GM23338 (cell line): Measurements from ENCODE around the gene ATP9A. TPM values are rescaled to one million over a fixed set of nuclear protein-coding genes. Genes with fewer than 3 reads are reported as not detected.
A peak's percentile ranks its signal among the peaks of the same experiment; 100 is the strongest.

Experiments used
- ATAC-seq: fragments of 200-7000 bp; cut with Tn5 transposase; 3 replicates; pipeline ENCODE4 v1.9.1; 2020
- DNase-seq: peaks from one replicate; pipeline ENCODE4 v3.0.0-alpha.2; 2015; ENCODE audit warnings: low spot score
- H2AFZ ChIP-seq: fragments of 200-600 bp; sonication (generic); 2 replicates; pipeline ENCODE4 v1.8.0; 2016; ENCODE audit warnings: antibody characterized with exemption, mild to moderate bottlenecking, moderate library complexity
- H3F3A ChIP-seq: fragments of 200-600 bp; sonication (generic); replicated peaks from 2 replicates; pipeline ENCODE4 v1.8.0; 2017; ENCODE audit warnings: antibody characterized with exemption, mixed run types, low read depth
- H3K27ac ChIP-seq: fragments of 200-600 bp; sonication (generic); 2 replicates; pipeline ENCODE4 v1.6.1; 2016; ENCODE audit warnings: low read depth
- H3K27me3 ChIP-seq: fragments of 200-600 bp; sonication (generic); 2 replicates; pipeline ENCODE4 v1.8.0; 2016; ENCODE audit warnings: mild to moderate bottlenecking, mixed run types, moderate library complexity; ENCODE audit not compliant: insufficient read depth
- H3K36me3 ChIP-seq: fragments of 200-600 bp; sonication (generic); 2 replicates; pipeline ENCODE4 v1.8.0; 2016; ENCODE audit warnings: mild to moderate bottlenecking; ENCODE audit not compliant: insufficient read depth
- H3K4me1 ChIP-seq: fragments of 200-600 bp; sonication (generic); 2 replicates; pipeline ENCODE4 v1.8.0; 2016; ENCODE audit warnings: mild to moderate bottlenecking, moderate library complexity; ENCODE audit not compliant: insufficient read depth
- H3K4me2 ChIP-seq: fragments of 200-600 bp; sonication (generic); 2 replicates; pipeline ENCODE4 v1.7.1; 2017; ENCODE audit warnings: mixed run types
- H3K4me3 ChIP-seq: fragments of 200-600 bp; sonication (generic); 2 replicates; pipeline ENCODE4 v1.6.1; 2016; ENCODE audit warnings: mixed run types
- H3K79me2 ChIP-seq: fragments of 200-600 bp; sonication (generic); replicated peaks from 2 replicates; pipeline ENCODE4 v1.8.0; 2017; ENCODE audit warnings: mild to moderate bottlenecking; ENCODE audit not compliant: insufficient read depth
- H3K9me2 ChIP-seq: fragments of 200-600 bp; sonication (generic); 2 replicates; pipeline ENCODE4 v1.8.0; 2017; ENCODE audit not compliant: insufficient read depth
- H4K20me1 ChIP-seq: fragments of 200-600 bp; sonication (generic); replicated peaks from 2 replicates; pipeline ENCODE4 v1.8.0; 2017; ENCODE audit warnings: mild to moderate bottlenecking; ENCODE audit not compliant: insufficient read depth
- H3K27ac Mint-ChIP-seq: 2 replicates; pipeline ENCODE4 v1.8.0; 2020; ENCODE audit warnings: inconsistent platforms, mild to moderate bottlenecking, moderate library complexity, mixed read lengths
- H3K27me3 Mint-ChIP-seq: 3 replicates; pipeline ENCODE4 v1.8.0; 2022; ENCODE audit warnings: low read depth, mild to moderate bottlenecking, moderate library complexity, mixed read lengths, inconsistent platforms; ENCODE audit not compliant: insufficient read depth, poor library complexity
- H3K36me3 Mint-ChIP-seq: 3 replicates; pipeline ENCODE4 v1.8.0; 2021; ENCODE audit warnings: low read depth, mild to moderate bottlenecking, inconsistent platforms, moderate library complexity, mixed read lengths
- H3K4me1 Mint-ChIP-seq: 3 replicates; pipeline ENCODE4 v1.8.0; 2020; ENCODE audit warnings: mild to moderate bottlenecking, inconsistent platforms, mixed read lengths
- H3K4me3 Mint-ChIP-seq: 3 replicates; pipeline ENCODE4 v1.8.0; 2021; ENCODE audit warnings: moderate library complexity, mild to moderate bottlenecking, inconsistent platforms, mixed read lengths
- H3K9me3 Mint-ChIP-seq: 3 replicates; pipeline ENCODE4 v1.8.0; 2020; ENCODE audit warnings: moderate library complexity, mild to moderate bottlenecking, inconsistent platforms, mixed read lengths
- CREB1 ChIP-seq: fragments of 250-450 bp; sonication (Bioruptor Pico); IDR thresholded peaks from 2 replicates; pipeline ENCODE4 v1.5.0; 2020; ENCODE audit warnings: low read depth, mild to moderate bottlenecking, moderate library complexity
- CTCF ChIP-seq, 2 experiments: fragments of 200-600 bp in 1 of 2; sonication (generic) in 1 of 2; conservative IDR thresholded peaks; 2 replicates each; pipeline versions ENCODE4 v1.5.1 to v1.6.1; 2016 to 2017; ENCODE audit warnings: antibody characterized with exemption in 2 of 2, low read depth in 2 of 2, mild to moderate bottlenecking in 2 of 2, moderate library complexity in 1 of 2
- ETS1 ChIP-seq: IDR thresholded peaks from 2 replicates; pipeline ENCODE4 v1.6.1; 2016; ENCODE audit warnings: antibody characterized with exemption
- EZH2 ChIP-seq: fragments of 200-600 bp; sonication (generic); IDR thresholded peaks from one replicate; pipeline ENCODE4 v1.8.0; 2017; ENCODE audit warnings: antibody characterized with exemption, mild to moderate bottlenecking, low read depth; ENCODE audit not compliant: unreplicated experiment
- EZH2phosphoT487 ChIP-seq: fragments of 200-600 bp; sonication (generic); IDR thresholded peaks from one replicate; pipeline ENCODE4 v1.8.1; 2018; ENCODE audit warnings: antibody characterized with exemption; ENCODE audit not compliant: unreplicated experiment
- JUNB ChIP-seq: IDR thresholded peaks from one replicate; pipeline ENCODE4 v1.6.1; 2016; ENCODE audit warnings: antibody characterized with exemption; ENCODE audit not compliant: unreplicated experiment
- NANOG ChIP-seq: IDR thresholded peaks from 2 replicates; pipeline ENCODE4 v1.6.1; 2016; ENCODE audit warnings: antibody characterized with exemption, borderline replicate concordance
- POLR2AphosphoS5 ChIP-seq: IDR thresholded peaks from 2 replicates; pipeline ENCODE4 v1.6.1; 2016; ENCODE audit warnings: antibody characterized with exemption, low read depth
- REST ChIP-seq: IDR thresholded peaks from one replicate; pipeline ENCODE4 v1.6.1; 2018; ENCODE audit warnings: antibody characterized with exemption; ENCODE audit not compliant: unreplicated experiment
- STAT1 ChIP-seq: IDR thresholded peaks from one replicate; pipeline ENCODE4 v1.6.1; 2016; ENCODE audit warnings: antibody characterized with exemption; ENCODE audit not compliant: unreplicated experiment
- ZNF114 ChIP-seq: fragments of 250-450 bp; sonication (Bioruptor Pico); IDR thresholded peaks from 2 replicates; pipeline ENCODE4 v1.5.0; 2020; ENCODE audit warnings: mild to moderate bottlenecking, moderate library complexity
- ZNF331 ChIP-seq: fragments of 250-450 bp; sonication (Bioruptor Pico); IDR thresholded peaks from 2 replicates; pipeline ENCODE4 v1.5.0; 2020; ENCODE audit warnings: low read depth, mild to moderate bottlenecking, moderate library complexity
- ZNF462 ChIP-seq: fragments of 250-450 bp; sonication (Bioruptor Pico); IDR thresholded peaks from 2 replicates; pipeline ENCODE4 v1.5.0; 2020; ENCODE audit warnings: mild to moderate bottlenecking, moderate library complexity
- polyA plus RNA-seq: library from polyadenylated mRNA; unstranded; fragments of >200 nt; fragmentation: Nextera tagmentation; extraction: Ambion mirVana; gene quantifications from 2 replicates; pipeline ENCODE4 v1.2.1, GENCODE V29; 2016
- total RNA-seq: library from RNA; depleted of rRNA; stranded (reverse); fragments of >200 nt; shearing (Covaris generic); gene quantifications from 2 replicates; pipeline ENCODE4 v1.2.3, GENCODE V29; 2014

ATP9A gene
- total and polyA plus RNA-seq, 2 experiments from 2014 or later = 0.94 to 5.9 TPM

- ATAC-seq = no peak
- H2AFZ ChIP-seq = no peak overlapping the region
- H3K4me3 Mint-ChIP-seq = no peak overlapping the region
- DNase-seq = peak; percentile 37
- TF ChIP-seq STAT1 = no peak
- no peak for TF ChIP-seq CTCF (conservative IDR thresholded peaks at IDR 0.05; ENCODE audit: low read depth in 2 of 2)
- TF ChIP-seq NANOG = no peak
- no peak for TF ChIP-seq JUNB
- no peak for TF ChIP-seq EZH2phosphoT487
- no peak for TF ChIP-seq REST
- no peak for TF ChIP-seq ZNF331 (CRISPR knock-in tag)
- TF ChIP-seq ZNF114 = no peak
- TF ChIP-seq EZH2 = no peak
- no peak for TF ChIP-seq ETS1
- no peak for TF ChIP-seq CREB1 (CRISPR knock-in tag)
- TF ChIP-seq POLR2AphosphoS5 = no peak
- TF ChIP-seq ZNF462 (CRISPR knock-in tag) = no peak
- H3F3A ChIP-seq = no peaks in the 10 kb centered on the region
- no peak overlapping the region for H3K4me3 ChIP-seq
- H3K9me3 Mint-ChIP-seq = no peaks in the 10 kb centered on the region
- H3K27ac ChIP-seq = no peak overlapping the region
- H3K27ac Mint-ChIP-seq = no peak overlapping the region
- H3K27me3 ChIP-seq = no peaks in the 10 kb centered on the region
- no peaks in the 10 kb centered on the region for H4K20me1 ChIP-seq
- H3K4me1 ChIP-seq = no peaks in the 10 kb centered on the region
- no peaks in the 10 kb centered on the region for H3K9me2 ChIP-seq
- H3K79me2 ChIP-seq = no peaks in the 10 kb centered on the region
- peaks cover 7% of the 10 kb centered on the region for H3K4me1 Mint-ChIP-seq
- no peaks in the 10 kb centered on the region for H3K36me3 Mint-ChIP-seq
- H3K4me2 ChIP-seq = no peak overlapping the region
- no peaks in the 10 kb centered on the region for H3K36me3 ChIP-seq
- peaks cover 5% of the 10 kb centered on the region for H3K27me3 Mint-ChIP-seq
Measured at GRCh38 chr20:51622004-51622874, 146.0 kb downstream of the ATP9A start.
